Stimulated activated CD4-positive, alpha-beta T cell treated with anti-CD3 and anti-CD28 coated beads, Interleukin-12 subunit alpha, Interleukin-12 subunit beta, amount 100 ng/mL, for 48 hours (primary cell): ENCODE measurements around the gene IRAK1BP1.
A peak's percentile ranks its signal among the peaks of the same experiment; 100 is the strongest.
"Not testable (repeated sequence)": the region's sequence is repeated elsewhere in the genome, so short reads cannot be mapped to it uniquely, and the experiment has no call there.

Experiments
- DNase-seq, 3 donors: peaks; one replicate each; pipeline ENCODE4 v3.0.0-alpha.2; 2020; ENCODE audit warnings: low read depth in 2 of 3, low spot score in 1 of 3

IRAK1BP1 gene

GRCh38 chr6:78889901-78890300 is 22.6 kb downstream of the IRAK1BP1 start:
- not testable (repeated sequence) for DNase-seq

- no peak for DNase-seq
These were observed 28.9 kb downstream of the IRAK1BP1 start for GRCh38 chr6:78896227-78896626.

GRCh38 chr6:78908621-78909020 is 41.3 kb downstream of the IRAK1BP1 start:
- DNase-seq: no peak

- no peak for DNase-seq
These were observed 42.0 kb downstream of the IRAK1BP1 start for GRCh38 chr6:78909391-78909790.

- no peak for DNase-seq
These were observed 42.7 kb downstream of the IRAK1BP1 start for GRCh38 chr6:78910010-78910409.

- DNase-seq: peak in 2 of 3 donors; percentile 7 to 15
These were observed 43.3 kb downstream of the IRAK1BP1 start for GRCh38 chr6:78910591-78911171.

GRCh38 chr6:78911218-78911940 is 44.0 kb downstream of the IRAK1BP1 start:
- DNase-seq: no peak

- DNase-seq: no peak
These were observed 49.1 kb downstream of the IRAK1BP1 start for GRCh38 chr6:78916411-78916810.

- DNase-seq: no peak
These were observed 50.4 kb downstream of the IRAK1BP1 start for GRCh38 chr6:78917788-78918187.

- DNase-seq: not testable (repeated sequence)
These were observed 53.8 kb downstream of the IRAK1BP1 start for GRCh38 chr6:78921168-78921567.

- DNase-seq: no peak
These were observed 58.0 kb downstream of the IRAK1BP1 start for GRCh38 chr6:78925317-78925716.

GRCh38 chr6:78935553-78935952 is 68.2 kb downstream of the IRAK1BP1 start:
- DNase-seq: no peak

GRCh38 chr6:78936515-78936914 is 69.2 kb downstream of the IRAK1BP1 start:
- no peak for DNase-seq

- no peak for DNase-seq
These were observed 75.1 kb downstream of the IRAK1BP1 start for GRCh38 chr6:78942446-78942845.

GRCh38 chr6:78947529-78947928 is 80.2 kb downstream of the IRAK1BP1 start:
- DNase-seq: no peak

- DNase-seq: no peak
These were observed 80.6 kb downstream of the IRAK1BP1 start for GRCh38 chr6:78947962-78948361.

- no peak for DNase-seq
These were observed 81.4 kb downstream of the IRAK1BP1 start for GRCh38 chr6:78948785-78949184.

- DNase-seq: no peak
These were observed 85.0 kb downstream of the IRAK1BP1 start for GRCh38 chr6:78952362-78952761.
